ENCODE results near the gene BTD. TPM values are rescaled to one million over a fixed set of nuclear protein-coding genes. Genes with fewer than 3 reads are reported as not detected.

The BTD gene
- total RNA-seq, 1 experiment from 2014 or later = 15.6 TPM

GRCh38 chr3:15676259-15676658 is 74.7 kb downstream of the BTD start:
- Histone ChIP-seq H3K9me3 (ENCODE audit: insufficient read depth, low read depth) (no peaks in the 10 kb centered on the region), H4K20me1 (ENCODE audit: insufficient read depth) (no peaks in the 10 kb centered on the region), H2AFZ (no peak overlapping the region), H3K4me1 (replicated peaks; ENCODE audit: insufficient read depth) (no peaks in the 10 kb centered on the region), H3K4me2 (no peak overlapping the region), H3K27ac (no peak overlapping the region), H3K36me3 (ENCODE audit: low read depth) (peaks cover 46% of the 10 kb centered on the region), H3K4me3 (no peak overlapping the region), H3F3A (ENCODE audit: insufficient read depth, low read depth) (0 out of 2 replicates have a peak, but pooled peaks cover 6% of the 10 kb centered on the region), H3K9me2 (ENCODE audit: insufficient read depth) (no peaks in the 10 kb centered on the region), H3K27me3 (ENCODE audit: insufficient read depth, low read depth) (no peaks in the 10 kb centered on the region), H3K79me2 (ENCODE audit: low read depth) (no peaks in the 10 kb centered on the region)
- TF ChIP-seq EZH2 (IDR thresholded peaks at IDR 0.05; ENCODE audit: low read depth) (no peak), CTCF (conservative IDR thresholded peaks at IDR 0.05) (no peak)
- POLR2A ChIA-PET (ENCODE audit: unreplicated experiment) = interaction anchor here (0.6 kb wide), 1 partner anchor 28 kb away, joined by 5 read pairs; no protein-coding TSS in a partner anchor
- BruUV-seq (replicated peaks) = no TSS peak
- DNase-seq = no peak
- CTCF ChIA-PET = no interaction called here
- intact Hi-C loops (cut with micrococcal nuclease; ENCODE audit: unreplicated experiment) = no loop called here

DNA sequence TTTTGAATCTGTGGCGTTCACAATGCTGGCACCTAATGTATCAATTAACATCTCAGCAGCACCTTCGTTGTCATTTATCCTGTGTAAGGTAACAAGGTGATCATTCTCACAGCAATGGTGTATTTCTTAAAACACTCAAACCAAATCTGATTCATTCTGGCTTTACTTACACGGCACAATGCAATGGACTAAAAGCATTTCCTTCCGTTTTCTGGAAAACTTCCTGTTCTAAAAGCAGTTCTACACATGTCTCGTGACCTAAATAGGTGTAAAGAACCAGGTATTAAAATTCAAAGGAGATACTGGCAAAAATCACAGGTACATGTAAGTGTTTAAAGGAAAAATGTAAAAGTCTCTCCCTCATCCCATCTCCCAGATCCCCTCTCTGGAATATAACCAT is 77.8 kb downstream of the BTD start:
- BruUV-seq (replicated peaks) = no TSS peak
- ChIA-PET POLR2A (ENCODE audit: unreplicated experiment) (no interaction called here), CTCF (no interaction called here)
- DNase-seq = no peak
- Histone ChIP-seq H4K20me1 (ENCODE audit: insufficient read depth) (no peaks in the 10 kb centered on the region), H3K4me2 (no peak overlapping the region), H3K9me3 (ENCODE audit: insufficient read depth, low read depth) (no peaks in the 10 kb centered on the region), H3K4me3 (no peak overlapping the region), H3K27me3 (ENCODE audit: insufficient read depth, low read depth) (no peaks in the 10 kb centered on the region), H3K27ac (no peak overlapping the region), H3K36me3 (ENCODE audit: low read depth) (peaks cover 50% of the 10 kb centered on the region), H3K4me1 (replicated peaks; ENCODE audit: insufficient read depth) (no peaks in the 10 kb centered on the region), H3K79me2 (ENCODE audit: low read depth) (no peaks in the 10 kb centered on the region), H3K9me2 (ENCODE audit: insufficient read depth) (0 out of 2 replicates have a peak, but pooled peaks cover 3% of the 10 kb centered on the region), H3F3A (ENCODE audit: insufficient read depth, low read depth) (peaks cover 16% of the 10 kb centered on the region), H2AFZ (no peak overlapping the region)
- intact Hi-C loops (cut with micrococcal nuclease; ENCODE audit: unreplicated experiment) = no loop called here
- TF ChIP-seq CTCF (conservative IDR thresholded peaks at IDR 0.05) (no peak), EZH2 (IDR thresholded peaks at IDR 0.05; ENCODE audit: low read depth) (no peak)

- no peak overlapping the region for H3K4me2 ChIP-seq
- H3K27ac ChIP-seq = no peak overlapping the region
- DNase-seq = no peak
- intact Hi-C loops (cut with micrococcal nuclease; ENCODE audit: unreplicated experiment) = no loop called here
- peaks cover 55% of the 10 kb centered on the region for H3K36me3 ChIP-seq (ENCODE audit: low read depth)
- TF ChIP-seq CTCF (conservative IDR thresholded peaks at IDR 0.05) (no peak), EZH2 (IDR thresholded peaks at IDR 0.05; ENCODE audit: low read depth) (no peak)
- no peaks in the 10 kb centered on the region for H3K27me3 ChIP-seq (ENCODE audit: insufficient read depth, low read depth)
- 0 out of 2 replicates have a peak, but pooled peaks cover 3% of the 10 kb centered on the region for H3K9me2 ChIP-seq (ENCODE audit: insufficient read depth)
- H3K79me2 ChIP-seq (ENCODE audit: low read depth) = no peaks in the 10 kb centered on the region
- no peak overlapping the region for H3K4me3 ChIP-seq
- ChIA-PET POLR2A (ENCODE audit: unreplicated experiment) (no interaction called here), CTCF (no interaction called here)
- peaks cover 19% of the 10 kb centered on the region for H3F3A ChIP-seq (ENCODE audit: insufficient read depth, low read depth)
- H3K4me1 ChIP-seq (replicated peaks; ENCODE audit: insufficient read depth) = no peaks in the 10 kb centered on the region
- no TSS peak for BruUV-seq (replicated peaks)
- no peak overlapping the region for H2AFZ ChIP-seq
- H4K20me1 ChIP-seq (ENCODE audit: insufficient read depth) = no peaks in the 10 kb centered on the region
- no peaks in the 10 kb centered on the region for H3K9me3 ChIP-seq (ENCODE audit: insufficient read depth, low read depth)
Measured at GRCh38 chr3:15681668-15682067, 80.1 kb downstream of the BTD start.
